ENCODE data around the gene NCK1.

GRCh38 chr3:136957751-136958288 is 95.8 kb downstream of the NCK1 start, which contains the start of gene IL20RB:
- no peak for TF ChIP-seq L3MBTL2 (conservative IDR thresholded peaks at IDR 0.05)
- no peak for TF ChIP-seq LEF1 (IDR thresholded peaks at IDR 0.05; ENCODE audit: borderline replicate concordance)
- no peak for TF ChIP-seq FOXM1 (IDR thresholded peaks at IDR 0.05; ENCODE audit: borderline replicate concordance)
- TF ChIP-seq TARDBP (IDR thresholded peaks at IDR 0.05) = no peak
- TF ChIP-seq ARNT (IDR thresholded peaks at IDR 0.05) = no peak
- TF ChIP-seq ZNF384 (IDR thresholded peaks at IDR 0.05) = no peak

Data from HEK293T (cell line).